Psoas muscle (tissue), 8 donors: Measurements from ENCODE around the gene PDHX. TPM values are rescaled to one million over a fixed set of nuclear protein-coding genes. Genes with fewer than 3 reads are reported as not detected.
"Not testable (repeated sequence)": the region's sequence is repeated elsewhere in the genome, so short reads cannot be mapped to it uniquely, and the experiment has no call there.

Source experiments
- ATAC-seq, 4 donors: fragments of 200-7000 bp; cut with Tn5 transposase; one replicate each; pipeline ENCODE4 v1.9.1; 2020; ENCODE audit warnings: moderate library complexity in 3 of 4, mild to moderate bottlenecking in 2 of 4
- DNase-seq, 2 donors: peaks; one replicate each; pipeline ENCODE4 v3.0.0-alpha.2; 2020
- H3K27ac ChIP-seq: fragments of 200-600 bp; one replicate; pipeline ENCODE4 v1.8.0; 2022
- H3K27me3 ChIP-seq, 3 donors: fragments of 200-600 bp in 1 of 3; one replicate each; pipeline versions ENCODE4 v1.6.1 to v1.8.0; 2013 to 2022; ENCODE audit warnings: low read length in 2 of 3, mild to moderate bottlenecking in 2 of 3, moderate library complexity in 1 of 3; ENCODE audit not compliant: insufficient read depth in 3 of 3
- H3K36me3 ChIP-seq, 2 donors: fragments of 200-600 bp in 1 of 2; one replicate each; pipeline versions ENCODE4 v1.6.1 to v1.8.0; 2013 to 2022; ENCODE audit warnings: low read depth in 1 of 2, mild to moderate bottlenecking in 1 of 2, moderate library complexity in 1 of 2; ENCODE audit not compliant: insufficient read depth in 1 of 2
- H3K4me1 ChIP-seq: fragments of 200-600 bp; one replicate; pipeline ENCODE4 v1.8.0; 2022
- H3K4me3 ChIP-seq: fragments of 200-600 bp; one replicate; pipeline ENCODE4 v1.8.0; 2022; ENCODE audit warnings: mild to moderate bottlenecking
- H3K9me3 ChIP-seq: fragments of 200-600 bp; one replicate; pipeline ENCODE4 v1.8.0; 2022
- WGBS, 3 donors: extraction: QIAGEN DNeasy Blood & Tissue Kit; methylation state at CpG; one replicate each; pipeline versions ENCODE4 v1.1.6 to v1.1.7; 2013; 5-methylcytosine and 5-hydroxymethylcytosine counted together
- intact Hi-C, 2 donors: fragments of 100-400 bp; cut with DNase I; formaldehyde crosslinking; loops; one replicate each; pipeline versions ENCODE4 v1.11.0 to v1.14.2; 2022
- polyA plus RNA-seq, 3 donors: library from polyadenylated mRNA; stranded (reverse); fragments of 200-250 nt; gene quantifications; one replicate each; pipeline ENCODE4 v1.2.3, GENCODE V29; 2013
- total RNA-seq, 4 donors: library from RNA; stranded (reverse); fragmentation: NEBNext Ultra II Directional in 2 of 4; extraction: Animal tissue kit (Norgen Biotek cat#: 25700) in 2 of 4; gene quantifications; one replicate each; pipeline versions ENCODE4 v1.2.1 to v1.2.4, GENCODE V29; 2021 to 2023
- TF ChIP-seq, protein P1 (sequence below): fragments of 200-600 bp; IDR thresholded peaks from one replicate; pipeline ENCODE4 v1.8.0; 2022; ENCODE audit warnings: antibody characterized with exemption
- donor health status: healthy with polysubstance abuse.
- donor health status: DM: no; HTN: no; CAD: no; lungs with moderate emphysema.
- donor health status: Bipolar disorder and iron deficiency.
- donor health status: healthy.
- donor health status: DM: yes; HTN: yes; CAD: no.
- donor health status: DM: no; HTN: no; CAD: no.
- donor health status: DM: no; HTN: no; CAD: no.
- donor health status: DM: yes; HTN: yes; CAD: no.

Gene PDHX
- total and polyA plus RNA-seq, 7 donors = 64.6 to 189 (median 101) TPM

DNA sequence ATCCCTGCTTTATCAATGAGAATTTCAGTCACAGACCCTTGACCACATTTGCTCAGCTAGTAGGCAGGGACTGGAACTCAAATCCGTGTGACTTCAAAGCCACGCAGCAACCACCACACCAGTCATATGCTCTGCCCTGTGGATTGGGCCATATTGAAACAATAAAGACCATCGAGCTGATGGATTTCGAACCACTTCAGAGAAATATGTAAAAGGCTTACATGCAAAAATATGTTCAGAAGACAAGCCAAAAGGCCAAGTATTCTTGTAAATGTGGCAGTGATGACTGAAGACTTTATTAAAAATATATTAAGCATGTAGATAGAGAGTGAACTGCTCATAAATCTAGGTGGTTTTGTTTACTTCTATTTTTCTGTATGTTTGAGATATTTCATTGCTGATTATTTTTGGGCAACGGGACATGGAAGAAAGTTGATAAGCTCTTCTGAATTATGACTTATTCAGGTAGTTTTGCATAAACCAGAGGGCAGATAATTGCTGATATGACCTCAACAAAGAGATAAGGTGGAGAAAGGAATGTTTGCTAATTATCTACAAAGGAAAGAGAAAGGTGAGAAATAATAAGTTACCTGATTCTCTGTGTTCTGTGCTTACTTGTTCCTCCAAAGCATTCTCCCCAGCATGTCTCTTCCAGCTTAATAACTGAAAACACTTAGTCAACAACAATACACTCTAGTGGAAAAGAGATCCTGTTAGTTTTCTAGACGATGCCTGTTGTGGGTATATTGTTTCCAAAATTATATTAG is 99.4 kb downstream of the PDHX start:
- intact Hi-C loops = no loop called here
- Histone ChIP-seq H3K9me3 (no peaks in the 10 kb centered on the region), H3K36me3 (no peaks in the 10 kb centered on the region), H3K27me3 (no peaks in the 10 kb centered on the region), H3K4me3 (no peak overlapping the region), H3K27ac (no peak overlapping the region), H3K4me1 (peaks cover 5% of the 10 kb centered on the region)
- TF ChIP-seq, protein P1, sequence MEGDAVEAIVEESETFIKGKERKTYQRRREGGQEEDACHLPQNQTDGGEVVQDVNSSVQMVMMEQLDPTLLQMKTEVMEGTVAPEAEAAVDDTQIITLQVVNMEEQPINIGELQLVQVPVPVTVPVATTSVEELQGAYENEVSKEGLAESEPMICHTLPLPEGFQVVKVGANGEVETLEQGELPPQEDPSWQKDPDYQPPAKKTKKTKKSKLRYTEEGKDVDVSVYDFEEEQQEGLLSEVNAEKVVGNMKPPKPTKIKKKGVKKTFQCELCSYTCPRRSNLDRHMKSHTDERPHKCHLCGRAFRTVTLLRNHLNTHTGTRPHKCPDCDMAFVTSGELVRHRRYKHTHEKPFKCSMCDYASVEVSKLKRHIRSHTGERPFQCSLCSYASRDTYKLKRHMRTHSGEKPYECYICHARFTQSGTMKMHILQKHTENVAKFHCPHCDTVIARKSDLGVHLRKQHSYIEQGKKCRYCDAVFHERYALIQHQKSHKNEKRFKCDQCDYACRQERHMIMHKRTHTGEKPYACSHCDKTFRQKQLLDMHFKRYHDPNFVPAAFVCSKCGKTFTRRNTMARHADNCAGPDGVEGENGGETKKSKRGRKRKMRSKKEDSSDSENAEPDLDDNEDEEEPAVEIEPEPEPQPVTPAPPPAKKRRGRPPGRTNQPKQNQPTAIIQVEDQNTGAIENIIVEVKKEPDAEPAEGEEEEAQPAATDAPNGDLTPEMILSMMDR = no peak
- DNase-seq (no peak), ATAC-seq (no peak)
- WGBS, 3 donors = 85 to 90% (median 87%) methylated on average over 6 of the region's 6 CpGs

DNA sequence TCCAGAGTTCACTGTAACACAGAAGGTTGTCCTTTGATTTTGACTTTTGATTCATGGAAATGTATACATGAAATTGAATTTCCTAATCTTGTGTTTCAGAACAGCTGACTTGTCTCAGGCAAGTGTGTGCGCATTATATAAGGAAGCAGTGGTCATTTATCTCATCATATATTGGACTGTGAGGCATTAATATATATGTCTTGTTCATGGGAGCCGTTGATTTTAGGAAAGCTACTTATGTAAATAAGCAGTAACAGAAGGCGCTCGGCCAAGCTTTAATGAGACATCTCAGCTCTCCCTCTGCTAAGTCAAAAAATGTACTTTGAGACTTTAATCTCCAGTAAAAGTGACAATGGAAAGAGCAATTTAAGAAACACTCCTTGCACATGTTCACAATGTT is 100.5 kb downstream of the PDHX start:
- DNase-seq (no peak), ATAC-seq (no peak)
- intact Hi-C loops = no loop called here
- Histone ChIP-seq H3K9me3 (no peaks in the 10 kb centered on the region), H3K4me3 (no peak overlapping the region), H3K27me3 (no peaks in the 10 kb centered on the region), H3K27ac (no peak overlapping the region), H3K36me3 (no peaks in the 10 kb centered on the region), H3K4me1 (peaks cover 4% of the 10 kb centered on the region)
- TF ChIP-seq, protein P1 = no peak
- WGBS, 3 donors = 93 to 95% (median 93%) methylated on average over 4 of the region's 4 CpGs

DNA sequence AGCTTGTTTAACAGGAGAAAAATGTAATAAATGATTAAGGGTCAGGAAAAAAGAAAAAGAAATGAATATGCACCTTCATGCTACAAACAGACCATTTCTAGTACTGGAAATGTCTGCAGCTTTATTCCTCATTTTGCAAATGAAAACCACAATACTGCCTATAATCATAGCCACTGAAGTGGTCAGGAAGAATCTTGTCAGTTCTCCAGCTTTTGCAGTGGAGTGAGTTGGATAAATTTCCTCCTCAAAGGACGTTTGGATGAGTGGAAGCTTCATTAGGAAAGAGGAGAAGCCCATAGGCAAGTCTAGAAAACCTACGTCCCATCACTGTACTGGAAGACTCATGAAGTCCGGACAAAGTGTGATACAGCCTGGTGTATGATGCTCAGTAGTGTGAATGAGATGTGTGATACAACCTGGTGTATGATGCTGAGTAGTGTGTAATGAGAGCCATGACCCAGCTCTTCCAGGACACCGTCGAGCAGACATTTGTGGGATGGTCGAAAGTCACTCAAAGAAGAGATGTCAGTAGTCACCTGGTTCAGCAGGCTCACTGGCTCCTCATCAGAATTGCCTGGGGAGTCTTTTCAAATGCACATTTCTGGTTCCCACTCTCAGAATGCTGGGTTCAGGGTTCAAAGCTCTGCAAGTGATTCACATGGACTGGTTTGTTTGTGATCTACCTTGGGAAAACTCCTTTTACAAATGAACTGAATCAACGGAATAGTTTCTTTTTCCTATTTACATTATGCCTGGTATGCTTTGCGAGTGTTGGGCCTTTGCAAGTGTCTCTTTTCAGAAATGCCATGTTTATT is 101.3 kb downstream of the PDHX start:
- Histone ChIP-seq H3K36me3 (no peaks in the 10 kb centered on the region), H3K27ac (no peak overlapping the region), H3K4me1 (peaks cover 4% of the 10 kb centered on the region), H3K4me3 (no peak overlapping the region), H3K9me3 (no peaks in the 10 kb centered on the region), H3K27me3 (no peaks in the 10 kb centered on the region)
- DNase-seq (no peak), ATAC-seq (no peak)
- TF ChIP-seq, protein P1 = no peak
- intact Hi-C loops = no loop called here
- 77 to 84% (median 81%) methylated on average over 8 of the region's 8 CpGs for WGBS, 3 donors

DNA sequence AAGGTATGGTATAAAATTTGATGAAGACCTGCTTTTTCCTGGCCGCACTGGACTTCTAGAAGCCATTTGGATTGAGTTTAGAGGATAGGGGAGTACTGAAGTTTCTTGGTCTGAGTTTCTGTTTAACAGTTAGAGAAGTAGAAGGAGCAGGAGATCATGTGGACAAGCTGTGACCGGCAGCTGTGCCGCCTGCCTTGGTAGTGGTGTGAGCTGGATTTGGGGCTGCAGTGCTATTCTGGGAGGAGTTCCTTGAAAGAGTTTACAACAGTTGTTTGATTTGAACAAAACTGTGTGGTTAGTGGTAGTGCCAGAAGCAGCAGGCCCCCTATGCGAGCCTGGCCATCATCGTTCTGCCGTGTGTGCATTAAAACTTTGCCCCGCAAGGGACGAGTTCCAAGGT is 105.2 kb downstream of the PDHX start:
- H3K4me1 ChIP-seq = peaks cover 4% of the 10 kb centered on the region
- TF ChIP-seq, protein P1 = no peak
- H3K27me3 ChIP-seq = no peaks in the 10 kb centered on the region
- H3K4me3 ChIP-seq = no peak overlapping the region
- 40 to 54% (median 42%) methylated on average over 8 of the region's 8 CpGs for WGBS, 3 donors
- intact Hi-C loops = no loop called here
- H3K27ac ChIP-seq = no peak overlapping the region
- no peaks in the 10 kb centered on the region for H3K9me3 ChIP-seq
- no peaks in the 10 kb centered on the region for H3K36me3 ChIP-seq
- DNase-seq = no peak
- peak in 3 of 4 donors; percentile 56 to 68 (median 68) for ATAC-seq

DNA sequence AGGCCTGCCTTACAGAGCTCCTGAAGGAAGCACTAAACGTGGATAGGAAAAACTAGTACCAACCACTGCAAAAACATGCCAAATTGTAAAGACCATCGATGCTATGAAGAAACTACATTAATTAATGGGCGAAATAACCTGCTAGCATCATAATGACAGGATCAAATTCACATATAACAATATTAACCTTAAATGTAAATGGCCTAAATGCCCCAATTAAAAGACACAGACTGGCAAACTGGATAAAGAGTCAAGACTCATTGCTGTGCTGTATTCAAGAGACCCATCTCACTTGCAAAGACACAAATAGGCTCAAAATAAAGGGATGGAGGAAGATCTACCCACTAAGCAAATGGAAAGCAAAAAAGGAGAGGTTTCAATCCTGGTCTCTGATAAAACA is 107.5 kb downstream of the PDHX start:
- H3K4me3 ChIP-seq, H3K27me3 ChIP-seq, ATAC-seq, H3K27ac ChIP-seq, intact Hi-C loops, H3K4me1 ChIP-seq, DNase-seq, H3K36me3 ChIP-seq, H3K9me3 ChIP-seq: not testable (repeated sequence)
- WGBS, 3 donors = 87 to 93% (median 90%) methylated on average over 3 of the region's 3 CpGs

DNA sequence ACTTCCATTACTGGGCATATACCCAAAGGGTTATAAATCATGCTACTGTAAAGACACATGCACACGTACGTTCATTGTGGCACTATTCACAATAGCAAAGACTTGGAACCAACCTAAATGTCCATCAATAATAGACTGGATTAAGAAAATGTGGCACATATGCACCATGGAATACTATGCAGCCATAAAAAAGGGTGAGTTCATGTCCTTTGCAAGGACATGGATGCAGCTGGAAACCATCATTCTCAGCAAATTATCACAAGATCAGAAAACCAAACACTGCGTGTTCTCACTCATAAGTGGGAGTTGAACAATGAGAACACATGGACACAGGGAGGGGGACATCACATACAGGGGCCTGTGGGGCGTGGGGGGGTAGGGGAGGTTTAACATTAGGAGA is 111.6 kb downstream of the PDHX start:
- ATAC-seq, H3K27ac ChIP-seq, H3K36me3 ChIP-seq, intact Hi-C loops, H3K4me3 ChIP-seq, H3K9me3 ChIP-seq, H3K27me3 ChIP-seq, DNase-seq: not testable (repeated sequence)
- 67 to 89% (median 83%) methylated on average over 4 of the region's 4 CpGs for WGBS, 3 donors
- H3K4me1 ChIP-seq = peaks cover 14% of the 10 kb centered on the region
